Kidney (tissue), 14 donors: Measurements from ENCODE around the gene GAPDH. TPM values are rescaled to one million over a fixed set of nuclear protein-coding genes. Genes with fewer than 3 reads are reported as not detected.

Experiments used
- DNase-seq, 5 donors: peaks; one replicate each; pipeline ENCODE4 v3.0.0-alpha.2; 2013 to 2020
- FAIRE-seq: peaks from 2 replicates; lab custom pipeline; 2012; peaks lifted over from hg19 to GRCh38; lab: Jason Lieb, UNC
- H3K27ac ChIP-seq, 2 donors: one replicate each; pipeline ENCODE4 v1.7.0; 2013; ENCODE audit warnings: low read depth in 2 of 2, low read length in 2 of 2, inconsistent platforms in 1 of 2
- H3K27me3 ChIP-seq: one replicate; pipeline ENCODE4 v1.7.1; 2013; ENCODE audit warnings: low read length, inconsistent platforms; ENCODE audit not compliant: control insufficient read depth, insufficient read depth
- H3K36me3 ChIP-seq, 3 donors: one replicate each; pipeline versions ENCODE4 v1.7.0 to v1.7.1; 2013; ENCODE audit warnings: low read length in 3 of 3, control low read depth in 1 of 3, inconsistent platforms in 1 of 3; ENCODE audit not compliant: insufficient read depth in 3 of 3, control insufficient read depth in 2 of 3
- H3K4me1 ChIP-seq, 3 donors: one replicate each; pipeline versions ENCODE4 v1.7.0 to v1.7.1; 2013; ENCODE audit warnings: low read length in 3 of 3, inconsistent platforms in 1 of 3, low read depth in 1 of 3; ENCODE audit not compliant: control insufficient read depth in 2 of 3, insufficient read depth in 2 of 3
- H3K4me3 ChIP-seq, 3 donors: one replicate each; pipeline versions ENCODE4 v1.7.0 to v1.8.1; 2013; ENCODE audit warnings: low read length in 3 of 3, control low read depth in 1 of 3, inconsistent platforms in 1 of 3
- H3K9ac ChIP-seq, 3 donors: one replicate each; pipeline versions ENCODE4 v1.7.0 to v1.7.1; 2013; ENCODE audit warnings: low read length in 3 of 3, control low read depth in 1 of 3, inconsistent platforms in 1 of 3
- H3K9me3 ChIP-seq, 3 donors: one replicate each; pipeline versions ENCODE4 v1.7.0 to v1.7.1; 2013; ENCODE audit warnings: low read length in 3 of 3, control low read depth in 1 of 3, inconsistent platforms in 1 of 3; ENCODE audit not compliant: control insufficient read depth in 2 of 3, insufficient read depth in 1 of 3
- intact Hi-C: fragments of 100-400 bp; cut with DNase I; formaldehyde crosslinking; loops from one replicate; pipeline ENCODE4 v1.11.1; 2022
- polyA plus RNA-seq: library from polyadenylated mRNA; stranded (reverse); fragments of 350-450 nt; fragmentation: Illumina TruSeq; extraction: RNeasy Lipid Tissue Mini Kit (QIAGEN cat#74804); gene quantifications from one replicate; pipeline ENCODE4 v1.2.3, GENCODE V29; 2014; ENCODE audit warnings: low read depth, low replicate concordance; ENCODE audit not compliant: insufficient read depth
- total RNA-seq: library from RNA; stranded (reverse); fragmentation: NEBNext Ultra II Directional; extraction: Animal tissue kit (Norgen Biotek cat#: 25700); gene quantifications from one replicate; pipeline ENCODE4 v1.2.1, GENCODE V29; 2021
- TF ChIP-seq, protein P1 (sequence below): IDR thresholded peaks from 3 replicates; pipeline ENCODE4 v1.5.1; 2012; ENCODE audit warnings: mild to moderate bottlenecking, moderate library complexity, borderline replicate concordance; ENCODE audit not compliant: insufficient read depth; ENCODE audit errors: extremely low read depth
- donor health status: control.
- donor health status: control.
- donor health status: control.
- donor health status: control.
- donor health status: control.
- donor health status: DM: yes; HTN: yes; CAD: no.
- donor health status: Normal renal cell carcinoma (clear cell type).

GAPDH gene
- total and polyA plus RNA-seq, 2 donors from 2014 or later, result 1,501 to 4,871 TPM

DNA sequence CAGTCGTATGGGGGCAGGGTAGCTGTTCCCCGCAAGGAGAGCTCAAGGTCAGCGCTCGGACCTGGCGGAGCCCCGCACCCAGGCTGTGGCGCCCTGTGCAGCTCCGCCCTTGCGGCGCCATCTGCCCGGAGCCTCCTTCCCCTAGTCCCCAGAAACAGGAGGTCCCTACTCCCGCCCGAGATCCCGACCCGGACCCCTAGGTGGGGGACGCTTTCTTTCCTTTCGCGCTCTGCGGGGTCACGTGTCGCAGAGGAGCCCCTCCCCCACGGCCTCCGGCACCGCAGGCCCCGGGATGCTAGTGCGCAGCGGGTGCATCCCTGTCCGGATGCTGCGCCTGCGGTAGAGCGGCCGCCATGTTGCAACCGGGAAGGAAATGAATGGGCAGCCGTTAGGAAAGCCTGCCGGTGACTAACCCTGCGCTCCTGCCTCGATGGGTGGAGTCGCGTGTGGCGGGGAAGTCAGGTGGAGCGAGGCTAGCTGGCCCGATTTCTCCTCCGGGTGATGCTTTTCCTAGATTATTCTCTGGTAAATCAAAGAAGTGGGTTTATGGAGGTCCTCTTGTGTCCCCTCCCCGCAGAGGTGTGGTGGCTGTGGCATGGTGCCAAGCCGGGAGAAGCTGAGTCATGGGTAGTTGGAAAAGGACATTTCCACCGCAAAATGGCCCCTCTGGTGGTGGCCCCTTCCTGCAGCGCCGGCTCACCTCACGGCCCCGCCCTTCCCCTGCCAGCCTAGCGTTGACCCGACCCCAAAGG is 804 bp downstream of the GAPDH start:
- Histone ChIP-seq H3K27me3 (no peaks in the 10 kb centered on the region), H3K27ac (peak overlapping the region; percentile 99), H3K36me3 (peaks cover 2 to 40% (median 19%) of the 10 kb centered on the region in 3 donors), H3K4me3 (peak overlapping the region; percentile 73 to 92 (median 88)), H3K9me3 (no peaks in the 10 kb centered on the region), H3K9ac (peak overlapping the region; percentile 63 to 96 (median 90)), H3K4me1 (peaks cover 0 to 33% (median 17%) of the 10 kb centered on the region in 3 donors)
- TF ChIP-seq, protein P1, sequence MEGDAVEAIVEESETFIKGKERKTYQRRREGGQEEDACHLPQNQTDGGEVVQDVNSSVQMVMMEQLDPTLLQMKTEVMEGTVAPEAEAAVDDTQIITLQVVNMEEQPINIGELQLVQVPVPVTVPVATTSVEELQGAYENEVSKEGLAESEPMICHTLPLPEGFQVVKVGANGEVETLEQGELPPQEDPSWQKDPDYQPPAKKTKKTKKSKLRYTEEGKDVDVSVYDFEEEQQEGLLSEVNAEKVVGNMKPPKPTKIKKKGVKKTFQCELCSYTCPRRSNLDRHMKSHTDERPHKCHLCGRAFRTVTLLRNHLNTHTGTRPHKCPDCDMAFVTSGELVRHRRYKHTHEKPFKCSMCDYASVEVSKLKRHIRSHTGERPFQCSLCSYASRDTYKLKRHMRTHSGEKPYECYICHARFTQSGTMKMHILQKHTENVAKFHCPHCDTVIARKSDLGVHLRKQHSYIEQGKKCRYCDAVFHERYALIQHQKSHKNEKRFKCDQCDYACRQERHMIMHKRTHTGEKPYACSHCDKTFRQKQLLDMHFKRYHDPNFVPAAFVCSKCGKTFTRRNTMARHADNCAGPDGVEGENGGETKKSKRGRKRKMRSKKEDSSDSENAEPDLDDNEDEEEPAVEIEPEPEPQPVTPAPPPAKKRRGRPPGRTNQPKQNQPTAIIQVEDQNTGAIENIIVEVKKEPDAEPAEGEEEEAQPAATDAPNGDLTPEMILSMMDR, result no peak
- FAIRE-seq, result no peak
- intact Hi-C loops, result no loop called here
- DNase-seq, result peak; percentile 70 to 93 (median 79)

- Histone ChIP-seq H3K36me3 (peaks cover 0 to 36% (median 19%) of the 10 kb centered on the region in 3 donors), H3K4me1 (peaks cover 0 to 38% (median 17%) of the 10 kb centered on the region in 3 donors), H3K9ac (peak overlapping the region; percentile 63 to 96 (median 90)), H3K27me3 (no peaks in the 10 kb centered on the region), H3K4me3 (peak overlapping the region; percentile 73 to 92 (median 88)), H3K9me3 (no peaks in the 10 kb centered on the region), H3K27ac (peak overlapping the region; percentile 99)
- DNase-seq (no peak), FAIRE-seq (no peak)
- intact Hi-C loops, result no loop called here
- TF ChIP-seq, protein P1, result no peak
Measured at GRCh38 chr12:6535697-6535946, 1.3 kb downstream of the GAPDH start.

GRCh38 chr12:6535960-6536847 is 1.9 kb downstream of the GAPDH start:
- DNase-seq, result no peak
- H3K36me3 ChIP-seq, result peaks cover 0 to 30% (median 19%) of the 10 kb centered on the region in 3 donors
- intact Hi-C loops, result no loop called here
- H3K27ac ChIP-seq, result peak overlapping the region; percentile 99
- H3K4me3 ChIP-seq, result peak overlapping the region in 2 of 3 donors; percentile 88 to 92
- H3K4me1 ChIP-seq, result peaks cover 0 to 41% (median 17%) of the 10 kb centered on the region in 3 donors
- no peak for FAIRE-seq
- no peaks in the 10 kb centered on the region for H3K27me3 ChIP-seq
- H3K9ac ChIP-seq, result peak overlapping the region in 2 of 3 donors; percentile 90 to 96
- no peaks in the 10 kb centered on the region for H3K9me3 ChIP-seq
- TF ChIP-seq, protein P1, result no peak
